ENCODE results near the gene PHOX2A.

GRCh38 chr11:72225411-72225951, 18.5 kb downstream of the PHOX2A start:
- TF ChIP-seq CTCF (conservative IDR thresholded peaks at IDR 0.05 in 1 of 2, IDR thresholded peaks at IDR 0.05 in 1 of 2; ENCODE audit: low read depth in 1 of 2, low read length in 2 of 2) (no peak), EZH2 (IDR thresholded peaks at IDR 0.05; ENCODE audit: low read length, missing control alignments) (no peak)
